PC-3 (cell line): ENCODE measurements around the gene PACSIN2. TPM values are rescaled to one million over a fixed set of nuclear protein-coding genes. Genes with fewer than 3 reads are reported as not detected.

Experiments
- ATAC-seq: fragments of 200-7000 bp; cut with Tn5 transposase; 2 replicates; pipeline ENCODE4 v1.9.1; 2020; ENCODE audit warnings: mild to moderate bottlenecking, moderate library complexity
- BruUV-seq: library from RNA; stranded (reverse); fragments of 400-500 nt; replicated peaks from 2 replicates; lab custom pipeline; 2021; lab: Mats Ljungman, UMichigan
- CTCF ChIA-PET: fragments of 300-600 bp; sonication (Branson Sonifier 250); formaldehyde crosslinking; loops from one replicate; lab custom pipeline; 2022; ENCODE audit warnings: antibody characterized with exemption; lab: Charles Lee
- POLR2A ChIA-PET: fragments of 300-600 bp; sonication (Branson Sonifier 250); formaldehyde crosslinking; loops from one replicate; lab custom pipeline; 2022; ENCODE audit warnings: antibody characterized with exemption; ENCODE audit not compliant: unreplicated experiment; lab: Charles Lee
- DNase-seq: peaks from one replicate; pipeline ENCODE4 v3.0.0-alpha.2; 2015
- H2AFZ ChIP-seq: fragments of 300-600 bp; sonication (generic); 2 replicates; pipeline ENCODE4 v1.6.0; 2016; ENCODE audit warnings: antibody characterized with exemption, low read length
- H3F3A ChIP-seq: fragments of 300-600 bp; sonication (generic); one replicate; pipeline ENCODE4 v1.6.0; 2017; ENCODE audit warnings: antibody characterized with exemption, low read length, control low read depth, mild to moderate bottlenecking; ENCODE audit not compliant: unreplicated experiment
- H3K27ac ChIP-seq: fragments of 300-600 bp; sonication (generic); 2 replicates; pipeline ENCODE4 v1.5.1; 2016; ENCODE audit warnings: mild to moderate bottlenecking, low read length
- H3K27me3 ChIP-seq: fragments of 300-600 bp; sonication (generic); 2 replicates; pipeline ENCODE4 v1.6.1; 2016; ENCODE audit warnings: low read length, mixed read lengths
- H3K36me3 ChIP-seq: fragments of 300-600 bp; sonication (generic); 2 replicates; pipeline ENCODE4 v1.6.1; 2016; ENCODE audit warnings: low read depth, mixed run types, low read length, mixed read lengths
- H3K4me1 ChIP-seq: fragments of 300-600 bp; sonication (generic); 2 replicates; pipeline ENCODE4 v1.5.1; 2016; ENCODE audit warnings: low read length; ENCODE audit not compliant: insufficient read depth
- H3K4me2 ChIP-seq: fragments of 300-600 bp; sonication (generic); 2 replicates; pipeline ENCODE4 v1.6.0; 2016; ENCODE audit warnings: low read length
- H3K4me3 ChIP-seq: fragments of 300-600 bp; sonication (generic); 2 replicates; pipeline ENCODE4 v1.5.1; 2016; ENCODE audit warnings: mild to moderate bottlenecking, low read length, mixed read lengths
- H3K79me2 ChIP-seq: fragments of 300-600 bp; sonication (generic); 2 replicates; pipeline ENCODE4 v1.6.1; 2017; ENCODE audit warnings: low read length, mixed read lengths
- H3K9ac ChIP-seq: fragments of 300-600 bp; sonication (generic); 2 replicates; pipeline ENCODE4 v1.6.0; 2016; ENCODE audit warnings: mild to moderate bottlenecking, low read length
- H3K9me2 ChIP-seq: fragments of 300-600 bp; sonication (generic); replicated peaks from 2 replicates; pipeline ENCODE4 v1.6.1; 2016; ENCODE audit warnings: mixed run types, low read length, mixed read lengths
- H3K9me3 ChIP-seq: fragments of 300-600 bp; sonication (generic); 2 replicates; pipeline ENCODE4 v1.6.1; 2016; ENCODE audit warnings: low read length, mixed read lengths
- H4K20me1 ChIP-seq: fragments of 300-600 bp; sonication (generic); 2 replicates; pipeline ENCODE4 v1.6.1; 2016; ENCODE audit warnings: low read length, mixed read lengths
- CTCF ChIP-seq: fragments of 300-600 bp; sonication (generic); conservative IDR thresholded peaks from 2 replicates; pipeline ENCODE4 v1.5.1; 2017; ENCODE audit warnings: antibody characterized with exemption, low read depth, mild to moderate bottlenecking, low read length
- EZH2 ChIP-seq: fragments of 300-600 bp; sonication (generic); IDR thresholded peaks from one replicate; pipeline ENCODE4 v1.6.1; 2017; ENCODE audit warnings: antibody characterized with exemption, mild to moderate bottlenecking, low read length; ENCODE audit not compliant: unreplicated experiment
- EZH2phosphoT487 ChIP-seq: fragments of 300-600 bp; sonication (generic); IDR thresholded peaks from 2 replicates; pipeline ENCODE4 v1.6.1; 2018; ENCODE audit warnings: mild to moderate bottlenecking, antibody characterized with exemption, low read length, borderline replicate concordance
- intact Hi-C: fragments of 100-400 bp; cut with micrococcal nuclease; formaldehyde crosslinking; loops from 2 replicates; pipeline ENCODE4 v1.9.0; 2023
- total RNA-seq: library from RNA; depleted of rRNA; stranded (reverse); fragments of >200 nt; gene quantifications from 2 replicates; pipeline ENCODE4 v1.2.3, GENCODE V29; 2014

PACSIN2 gene
- total RNA-seq, 1 experiment from 2014 or later = 25.7 TPM

GRCh38 chr22:42897960-42898359 is 117.0 kb downstream of the PACSIN2 start:
- H3K9me2 ChIP-seq = no peaks in the 10 kb centered on the region
- no peak overlapping the region for H3K4me2 ChIP-seq
- no peaks in the 10 kb centered on the region for H3K27me3 ChIP-seq
- H3K9me3 ChIP-seq = no peaks in the 10 kb centered on the region
- BruUV-seq = no TSS peak
- H3K4me1 ChIP-seq = no peaks in the 10 kb centered on the region
- CTCF ChIA-PET = no interaction called here
- no peaks in the 10 kb centered on the region for H3F3A ChIP-seq
- no peak for DNase-seq
- ATAC-seq = no peak
- H2AFZ ChIP-seq = no peak overlapping the region
- no peak overlapping the region for H3K9ac ChIP-seq
- POLR2A ChIA-PET = no interaction called here
- no peak overlapping the region for H3K4me3 ChIP-seq
- no peak for TF ChIP-seq CTCF
- no peak for TF ChIP-seq EZH2phosphoT487
- TF ChIP-seq EZH2 = no peak
- intact Hi-C loops = no loop called here
- H4K20me1 ChIP-seq = no peaks in the 10 kb centered on the region
- no peak overlapping the region for H3K27ac ChIP-seq
- no peaks in the 10 kb centered on the region for H3K36me3 ChIP-seq
- no peaks in the 10 kb centered on the region for H3K79me2 ChIP-seq

- TF ChIP-seq EZH2phosphoT487 = no peak
- Histone ChIP-seq H3K9me3 (no peaks in the 10 kb centered on the region), H3K27me3 (no peaks in the 10 kb centered on the region), H3K4me2 (no peak overlapping the region), H3K9me2 (no peaks in the 10 kb centered on the region), H3F3A (no peaks in the 10 kb centered on the region), H4K20me1 (no peaks in the 10 kb centered on the region), H3K79me2 (no peaks in the 10 kb centered on the region), H3K27ac (no peak overlapping the region), H3K4me3 (no peak overlapping the region), H3K9ac (no peak overlapping the region), H3K4me1 (no peaks in the 10 kb centered on the region), H3K36me3 (no peaks in the 10 kb centered on the region), H2AFZ (no peak overlapping the region)
- intact Hi-C loops = no loop called here
- CTCF ChIA-PET = interaction anchor here (0.5 kb wide), 1 partner anchor 33 kb away, joined by 3 read pairs; no protein-coding TSS in a partner anchor
- no TSS peak for BruUV-seq
- POLR2A ChIA-PET = no interaction called here
- ATAC-seq (no peak), DNase-seq (no peak)
Measured at GRCh38 chr22:42895541-42895981, 119.4 kb downstream of the PACSIN2 start.

GRCh38 chr22:42895087-42895486 is 119.9 kb downstream of the PACSIN2 start:
- Histone ChIP-seq H3K79me2 (no peaks in the 10 kb centered on the region), H3K27me3 (no peaks in the 10 kb centered on the region), H3K9me3 (no peaks in the 10 kb centered on the region), H3K4me1 (no peaks in the 10 kb centered on the region), H3K36me3 (no peaks in the 10 kb centered on the region), H3K4me3 (no peak overlapping the region), H3K4me2 (no peak overlapping the region), H4K20me1 (no peaks in the 10 kb centered on the region), H3K9me2 (no peaks in the 10 kb centered on the region), H3F3A (no peaks in the 10 kb centered on the region), H3K9ac (no peak overlapping the region), H2AFZ (no peak overlapping the region), H3K27ac (no peak overlapping the region)
- intact Hi-C loops = no loop called here
- no TSS peak for BruUV-seq
- CTCF ChIA-PET = interaction anchor here (0.5 kb wide), 1 partner anchor 32 kb away, joined by 3 read pairs; no protein-coding TSS in a partner anchor
- POLR2A ChIA-PET = no interaction called here
- ATAC-seq (no peak), DNase-seq (no peak)
- TF ChIP-seq CTCF (no peak), EZH2phosphoT487 (no peak), EZH2 (no peak)
